Nephron progenitor cell (in vitro differentiated cells): Measurements from ENCODE around the gene TXNRD2.
"Not testable (repeated sequence)": the region's sequence is repeated elsewhere in the genome, so short reads cannot be mapped to it uniquely, and the experiment has no call there.

Experiments
- DNase-seq: peaks from one replicate; pipeline ENCODE4 v3.0.0; 2021
- H3K27ac Mint-ChIP-seq: 2 replicates; pipeline ENCODE4 v1.8.0; 2021; ENCODE audit warnings: mild to moderate bottlenecking, moderate library complexity, mixed read lengths
- H3K27me3 Mint-ChIP-seq: 2 replicates; pipeline ENCODE4 v1.8.0; 2021; ENCODE audit warnings: mild to moderate bottlenecking, low read depth, mixed read lengths; ENCODE audit not compliant: poor library complexity
- H3K36me3 Mint-ChIP-seq: 2 replicates; pipeline ENCODE4 v1.8.0; 2021; ENCODE audit warnings: low read depth, mixed read lengths
- H3K4me1 Mint-ChIP-seq: 2 replicates; pipeline ENCODE4 v1.8.0; 2021; ENCODE audit warnings: mixed read lengths
- H3K4me3 Mint-ChIP-seq: 2 replicates; pipeline ENCODE4 v1.8.0; 2021; ENCODE audit warnings: mild to moderate bottlenecking, moderate library complexity, mixed read lengths
- H3K9me3 Mint-ChIP-seq: 2 replicates; pipeline ENCODE4 v1.8.0; 2021; ENCODE audit warnings: mild to moderate bottlenecking, moderate library complexity, mixed read lengths
- CTCF ChIP-seq: fragments of 200-600 bp; sonication (generic); IDR thresholded peaks from 2 replicates; pipeline ENCODE4 v1.5.0; 2021; ENCODE audit warnings: antibody characterized with exemption

TXNRD2 gene

GRCh38 chr22:19910180-19910744 lies 31.4 kb downstream of the TXNRD2 start:
- Mint-ChIP-seq H3K36me3 (peaks cover 33% of the 10 kb centered on the region), H3K27ac (no peak overlapping the region), H3K27me3 (peaks cover 34% of the 10 kb centered on the region), H3K9me3 (peaks cover 15% of the 10 kb centered on the region), H3K4me3 (no peak overlapping the region), H3K4me1 (peaks cover 14% of the 10 kb centered on the region)
- TF ChIP-seq CTCF: no peak
- no peak for DNase-seq

GRCh38 chr22:19909350-19910179 lies 32.1 kb downstream of the TXNRD2 start:
- Mint-ChIP-seq H3K36me3 (peaks cover 26% of the 10 kb centered on the region), H3K4me3 (peak overlapping the region; percentile 13), H3K27me3 (peaks cover 33% of the 10 kb centered on the region), H3K27ac (no peak overlapping the region), H3K9me3 (peaks cover 15% of the 10 kb centered on the region), H3K4me1 (peaks cover 20% of the 10 kb centered on the region)
- peak; percentile 74 for TF ChIP-seq CTCF
- peak; percentile 92 for DNase-seq

- H3K27me3 Mint-ChIP-seq: peaks cover 24% of the 10 kb centered on the region
- H3K9me3 Mint-ChIP-seq: not testable (repeated sequence)
Observed at GRCh38 chr22:19907902-19908301, 33.7 kb downstream of the TXNRD2 start.

GRCh38 chr22:19906864-19907263 lies 34.8 kb downstream of the TXNRD2 start:
- H3K9me3 Mint-ChIP-seq, DNase-seq, H3K36me3 Mint-ChIP-seq, H3K27ac Mint-ChIP-seq, H3K4me3 Mint-ChIP-seq: not testable (repeated sequence)
- Mint-ChIP-seq H3K4me1 (peaks cover 45% of the 10 kb centered on the region), H3K27me3 (peaks cover 24% of the 10 kb centered on the region)

More at GRCh38 chr22:19907902-19908301, 33.7 kb downstream of the TXNRD2 start:
- H3K4me3 Mint-ChIP-seq, DNase-seq, H3K36me3 Mint-ChIP-seq, H3K27ac Mint-ChIP-seq: not testable (repeated sequence)
- H3K4me1 Mint-ChIP-seq: peaks cover 35% of the 10 kb centered on the region

- no peak for DNase-seq
- Mint-ChIP-seq H3K36me3 (peaks cover 10% of the 10 kb centered on the region), H3K27me3 (peaks cover 28% of the 10 kb centered on the region), H3K9me3 (no peaks in the 10 kb centered on the region), H3K27ac (no peak overlapping the region), H3K4me1 (peaks cover 52% of the 10 kb centered on the region), H3K4me3 (no peak overlapping the region)
- TF ChIP-seq CTCF: no peak
Observed at GRCh38 chr22:19905347-19906276, 36.0 kb downstream of the TXNRD2 start.

- Mint-ChIP-seq H3K4me3 (no peak overlapping the region), H3K36me3 (peaks cover 10% of the 10 kb centered on the region), H3K27me3 (peaks cover 27% of the 10 kb centered on the region), H3K9me3 (no peaks in the 10 kb centered on the region), H3K4me1 (peaks cover 50% of the 10 kb centered on the region), H3K27ac (no peak overlapping the region)
- TF ChIP-seq CTCF: no peak
- no peak for DNase-seq
Observed at GRCh38 chr22:19904935-19905334, 36.7 kb downstream of the TXNRD2 start.
